ENCODE measurements around the gene COL6A3. TPM values are rescaled to one million over a fixed set of nuclear protein-coding genes. Genes with fewer than 3 reads are reported as not detected.

Gene COL6A3
- total RNA-seq, 1 experiment from 2014 or later: 0.86 TPM

- DNase-seq (ENCODE audit: low spot score): no peak
- ChIA-PET CTCF (no interaction called here), POLR2A (ENCODE audit: low non-redundant PET) (no interaction called here)
- peaks cover 10% of the 10 kb centered on the region for H3K27me3 ChIP-seq (replicated peaks; ENCODE audit: insufficient read depth, low read depth, low read length, poor library complexity)
- no peak overlapping the region for H3K27ac ChIP-seq (ENCODE audit: low read depth, low read length, poor library complexity, severe bottlenecking)
- BruUV-seq (replicated peaks): no TSS peak
- no peaks in the 10 kb centered on the region for H3K36me3 ChIP-seq (ENCODE audit: insufficient read depth, low read length, poor library complexity, severe bottlenecking)
- no peaks in the 10 kb centered on the region for H3K4me1 ChIP-seq (ENCODE audit: insufficient read depth, low read length, poor library complexity, severe bottlenecking)
- intact Hi-C loops (cut with micrococcal nuclease; ENCODE audit: unreplicated experiment): no loop called here
- no peak for TF ChIP-seq EZH2 (IDR thresholded peaks at IDR 0.05; ENCODE audit: borderline replicate concordance, low read depth, low read length, poor library complexity, severe bottlenecking)
- TF ChIP-seq CTCF (conservative IDR thresholded peaks at IDR 0.05; ENCODE audit: low read depth, low read length): no peak
- H3K9me3 ChIP-seq (ENCODE audit: low read depth, low read length, poor library complexity, severe bottlenecking): no peaks in the 10 kb centered on the region
- no peak overlapping the region for H3K4me3 ChIP-seq (ENCODE audit: low read depth, low read length, poor library complexity, severe bottlenecking)
Measured at GRCh38 chr2:237345411-237345810, 68.6 kb downstream of the COL6A3 start.

DNA sequence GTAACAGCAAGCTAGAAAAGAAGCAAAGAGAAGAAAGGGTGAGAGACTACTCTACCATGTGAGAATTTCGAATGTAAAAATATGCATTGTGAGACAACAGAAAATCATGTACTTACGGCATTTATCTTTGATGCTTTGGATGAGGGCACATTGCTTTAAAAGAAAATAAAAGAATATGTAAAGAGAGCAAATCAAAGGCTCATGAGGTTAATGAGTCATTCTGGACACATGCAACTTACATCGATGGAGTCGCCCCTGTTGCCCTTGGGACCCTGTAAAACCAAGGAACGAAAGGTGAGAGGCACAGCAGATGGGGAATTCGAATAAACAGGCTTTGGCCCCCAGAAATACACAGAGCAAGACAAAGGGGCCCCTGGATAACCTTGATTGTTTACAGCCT is 69.0 kb downstream of the COL6A3 start:
- POLR2A ChIA-PET (ENCODE audit: low non-redundant PET): no interaction called here
- no TSS peak for BruUV-seq (replicated peaks)
- no peaks in the 10 kb centered on the region for H3K36me3 ChIP-seq (ENCODE audit: insufficient read depth, low read length, poor library complexity, severe bottlenecking)
- no peak overlapping the region for H3K27ac ChIP-seq (ENCODE audit: low read depth, low read length, poor library complexity, severe bottlenecking)
- no peaks in the 10 kb centered on the region for H3K4me1 ChIP-seq (ENCODE audit: insufficient read depth, low read length, poor library complexity, severe bottlenecking)
- CTCF ChIA-PET: no interaction called here
- DNase-seq (ENCODE audit: low spot score): no peak
- no peaks in the 10 kb centered on the region for H3K9me3 ChIP-seq (ENCODE audit: low read depth, low read length, poor library complexity, severe bottlenecking)
- H3K4me3 ChIP-seq (ENCODE audit: low read depth, low read length, poor library complexity, severe bottlenecking): no peak overlapping the region
- TF ChIP-seq CTCF (conservative IDR thresholded peaks at IDR 0.05; ENCODE audit: low read depth, low read length) (no peak), EZH2 (IDR thresholded peaks at IDR 0.05; ENCODE audit: borderline replicate concordance, low read depth, low read length, poor library complexity, severe bottlenecking) (no peak)
- peaks cover 5% of the 10 kb centered on the region for H3K27me3 ChIP-seq (replicated peaks; ENCODE audit: insufficient read depth, low read depth, low read length, poor library complexity)
- intact Hi-C loops (cut with micrococcal nuclease; ENCODE audit: unreplicated experiment): no loop called here

GRCh38 chr2:237343993-237344392 is 70.0 kb downstream of the COL6A3 start:
- BruUV-seq (replicated peaks): no TSS peak
- TF ChIP-seq EZH2 (IDR thresholded peaks at IDR 0.05; ENCODE audit: borderline replicate concordance, low read depth, low read length, poor library complexity, severe bottlenecking) (no peak), CTCF (conservative IDR thresholded peaks at IDR 0.05; ENCODE audit: low read depth, low read length) (no peak)
- Histone ChIP-seq H3K36me3 (ENCODE audit: insufficient read depth, low read length, poor library complexity, severe bottlenecking) (no peaks in the 10 kb centered on the region), H3K4me3 (ENCODE audit: low read depth, low read length, poor library complexity, severe bottlenecking) (no peak overlapping the region), H3K27ac (ENCODE audit: low read depth, low read length, poor library complexity, severe bottlenecking) (no peak overlapping the region), H3K27me3 (replicated peaks; ENCODE audit: insufficient read depth, low read depth, low read length, poor library complexity) (peaks cover 6% of the 10 kb centered on the region), H3K9me3 (ENCODE audit: low read depth, low read length, poor library complexity, severe bottlenecking) (no peaks in the 10 kb centered on the region), H3K4me1 (ENCODE audit: insufficient read depth, low read length, poor library complexity, severe bottlenecking) (no peaks in the 10 kb centered on the region)
- CTCF ChIA-PET: no interaction called here
- intact Hi-C loops (cut with micrococcal nuclease; ENCODE audit: unreplicated experiment): no loop called here
- DNase-seq (ENCODE audit: low spot score): no peak
- POLR2A ChIA-PET (ENCODE audit: low non-redundant PET): no interaction called here

Measured in A673 (cell line).